Activated T-helper 1 cell treated with anti-CD3 and anti-CD28 coated beads, Interleukin-12 subunit alpha, Interleukin-12 subunit beta, Interleukin-2, Interleukin-4 antibody, amounts not matched to agents 30 ng/mL and 10 ng/mL and 1 ng/mL, durations not matched to agents 14 hours and 24 hours and 36 hours (primary cell): ENCODE data around the gene LRRC71. TPM values are rescaled to one million over a fixed set of nuclear protein-coding genes. Genes with fewer than 3 reads are reported as not detected.

Source experiments
- DNase-seq: peaks from one replicate; pipeline ENCODE4 v3.0.0; 2021; ENCODE audit warnings: low spot score
- H3K27ac Mint-ChIP-seq: one replicate; pipeline ENCODE4 v1.8.0; 2021; ENCODE audit warnings: mild to moderate bottlenecking, mixed read lengths
- H3K27me3 Mint-ChIP-seq: one replicate; pipeline ENCODE4 v1.8.0; 2022; ENCODE audit warnings: mild to moderate bottlenecking, moderate library complexity, mixed read lengths; ENCODE audit not compliant: insufficient read depth
- H3K36me3 Mint-ChIP-seq: one replicate; pipeline ENCODE4 v1.8.0; 2021; ENCODE audit warnings: low read depth, mixed read lengths
- H3K4me1 Mint-ChIP-seq: one replicate; pipeline ENCODE4 v1.8.0; 2021; ENCODE audit warnings: low read depth, mixed read lengths
- H3K4me3 Mint-ChIP-seq: one replicate; pipeline ENCODE4 v1.8.0; 2021; ENCODE audit warnings: mild to moderate bottlenecking, moderate library complexity, mixed read lengths
- H3K9me3 Mint-ChIP-seq: one replicate; pipeline ENCODE4 v1.8.0; 2021; ENCODE audit warnings: mixed read lengths
- intact Hi-C: fragments of 100-400 bp; cut with micrococcal nuclease; formaldehyde crosslinking; loops from one replicate; pipeline ENCODE4 v1.15.1; 2024
- total RNA-seq: library from RNA; stranded (reverse); gene quantifications from 2 replicates; pipeline ENCODE4 v1.2.3, GENCODE V29; 2022

Gene LRRC71
- total RNA-seq, 1 donor from 2014 or later = not detected

DNA sequence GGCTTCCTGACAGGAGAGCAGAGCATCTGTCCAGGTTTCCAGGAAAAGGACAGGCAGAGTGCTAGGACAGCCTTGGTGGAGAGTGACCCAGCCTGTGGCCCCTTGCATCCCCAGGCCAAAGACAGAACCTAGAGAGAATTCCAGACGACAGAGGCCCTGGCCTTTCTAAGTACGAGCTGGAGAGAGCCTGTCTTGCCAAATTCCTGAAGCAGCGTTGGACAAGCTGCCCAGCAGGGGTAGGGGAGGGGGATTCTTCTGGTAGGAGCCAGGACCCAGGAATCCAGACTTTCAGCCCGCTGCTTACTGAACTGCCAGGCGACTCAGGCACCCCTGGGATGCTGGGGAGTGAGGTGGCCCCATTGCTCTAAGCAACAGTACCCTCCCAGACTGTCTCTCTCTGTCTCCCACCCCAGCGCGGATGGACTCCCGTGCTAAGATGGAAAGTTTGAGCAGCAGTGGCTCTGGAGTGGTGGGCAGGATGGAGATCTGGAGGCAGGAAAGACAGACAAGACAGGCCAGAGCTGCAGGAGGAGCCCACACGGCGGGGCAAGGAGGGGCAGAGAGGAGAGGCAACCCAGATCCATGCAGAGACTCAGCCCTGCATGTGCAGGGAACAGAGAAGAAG, 35.8 kb upstream of the LRRC71 start:
- intact Hi-C loops = no loop called here
- H3K27ac Mint-ChIP-seq = no peak overlapping the region

GRCh38 chr1:156885314-156885713, 35.1 kb upstream of the LRRC71 start:
- Mint-ChIP-seq H3K4me1 (peaks cover 6% of the 10 kb centered on the region), H3K27me3 (peaks cover 29% of the 10 kb centered on the region), H3K4me3 (no peak overlapping the region), H3K36me3 (peaks cover 7% of the 10 kb centered on the region), H3K9me3 (no peaks in the 10 kb centered on the region), H3K27ac (no peak overlapping the region)
- no peak for DNase-seq
- intact Hi-C loops = no loop called here

More for the DNA sequence above, 35.8 kb upstream of the LRRC71 start:
- no peak for DNase-seq
- Mint-ChIP-seq H3K4me1 (peaks cover under 1% of the 10 kb centered on the region), H3K27me3 (peaks cover 26% of the 10 kb centered on the region), H3K4me3 (no peak overlapping the region), H3K36me3 (peaks cover 9% of the 10 kb centered on the region), H3K9me3 (no peaks in the 10 kb centered on the region)

GRCh38 chr1:156885880-156886355, 34.5 kb upstream of the LRRC71 start:
- no peak overlapping the region for H3K27ac Mint-ChIP-seq
- peaks cover 8% of the 10 kb centered on the region for H3K4me1 Mint-ChIP-seq
- DNase-seq = no peak
- peaks cover 7% of the 10 kb centered on the region for H3K36me3 Mint-ChIP-seq
- intact Hi-C loops = no loop called here
- H3K27me3 Mint-ChIP-seq = peaks cover 31% of the 10 kb centered on the region
- H3K4me3 Mint-ChIP-seq = no peak overlapping the region
- H3K9me3 Mint-ChIP-seq = no peaks in the 10 kb centered on the region

DNA sequence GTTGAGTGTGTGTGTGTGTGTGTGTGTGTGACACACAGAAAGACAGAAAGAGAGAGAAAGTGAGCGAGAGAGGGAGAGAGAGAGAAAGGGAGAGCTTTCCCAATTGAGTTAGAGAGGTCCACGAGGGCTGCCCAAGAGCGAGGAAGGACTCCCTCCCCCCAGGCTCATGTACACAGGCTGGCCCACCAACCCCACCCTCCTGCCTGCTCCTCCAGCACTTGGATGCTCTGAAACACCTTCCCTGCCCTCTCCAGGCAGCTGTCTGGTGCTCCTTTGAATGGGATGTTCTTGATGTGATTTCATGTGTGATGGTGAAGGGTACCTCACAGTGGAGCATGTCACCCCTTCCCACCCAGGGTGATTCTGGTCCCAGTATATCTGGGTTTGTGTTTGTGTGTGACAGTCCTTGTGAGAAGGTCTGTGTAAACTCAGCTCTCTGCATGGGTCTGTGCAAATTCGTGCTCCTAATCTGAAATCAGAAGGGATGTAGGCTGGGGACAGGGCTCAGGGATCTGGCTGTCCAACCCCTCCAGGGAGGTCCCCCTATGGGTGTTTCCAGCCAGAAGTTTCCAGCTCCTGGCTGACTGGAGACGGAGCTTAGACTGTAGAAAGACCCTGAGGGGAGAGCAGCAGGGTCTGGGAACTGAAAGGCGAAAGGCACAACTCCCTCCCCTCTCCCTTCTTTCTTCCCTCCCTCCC, 33.7 kb upstream of the LRRC71 start:
- H3K27ac Mint-ChIP-seq = no peak overlapping the region
- H3K36me3 Mint-ChIP-seq = peaks cover 7% of the 10 kb centered on the region
- intact Hi-C loops = no loop called here
- H3K4me1 Mint-ChIP-seq = peaks cover 8% of the 10 kb centered on the region
- H3K4me3 Mint-ChIP-seq = no peak overlapping the region
- DNase-seq = no peak
- H3K27me3 Mint-ChIP-seq = peaks cover 37% of the 10 kb centered on the region
- H3K9me3 Mint-ChIP-seq = no peaks in the 10 kb centered on the region

- peaks cover 7% of the 10 kb centered on the region for H3K36me3 Mint-ChIP-seq
- peaks cover 8% of the 10 kb centered on the region for H3K4me1 Mint-ChIP-seq
- no peak for DNase-seq
- intact Hi-C loops = no loop called here
- no peak overlapping the region for H3K4me3 Mint-ChIP-seq
- no peaks in the 10 kb centered on the region for H3K9me3 Mint-ChIP-seq
- H3K27ac Mint-ChIP-seq = no peak overlapping the region
- H3K27me3 Mint-ChIP-seq = peaks cover 39% of the 10 kb centered on the region
Measured at GRCh38 chr1:156887317-156887716, 33.1 kb upstream of the LRRC71 start.

DNA sequence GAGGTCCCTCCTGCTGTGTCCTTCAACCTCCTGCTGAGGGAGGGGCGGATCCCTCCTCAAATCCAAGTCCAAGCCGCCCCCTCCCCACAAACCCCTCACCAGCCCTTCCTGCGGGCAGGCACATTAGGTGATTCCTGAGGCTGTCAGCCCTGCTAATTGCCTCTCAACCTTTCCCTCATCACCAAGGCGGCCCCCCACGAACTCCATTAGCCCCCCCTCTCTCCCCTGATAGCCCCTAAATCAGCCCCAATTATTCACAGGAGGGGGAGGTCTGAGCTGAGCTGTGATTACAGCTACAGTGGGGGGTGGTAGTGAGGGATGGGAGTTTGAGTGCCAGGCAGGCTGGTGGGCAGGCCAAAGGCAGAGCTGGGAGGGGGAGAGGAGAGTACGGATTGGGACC, 32.7 kb upstream of the LRRC71 start:
- Mint-ChIP-seq H3K9me3 (no peaks in the 10 kb centered on the region), H3K27me3 (peaks cover 42% of the 10 kb centered on the region)
- intact Hi-C loops = no loop called here

DNA sequence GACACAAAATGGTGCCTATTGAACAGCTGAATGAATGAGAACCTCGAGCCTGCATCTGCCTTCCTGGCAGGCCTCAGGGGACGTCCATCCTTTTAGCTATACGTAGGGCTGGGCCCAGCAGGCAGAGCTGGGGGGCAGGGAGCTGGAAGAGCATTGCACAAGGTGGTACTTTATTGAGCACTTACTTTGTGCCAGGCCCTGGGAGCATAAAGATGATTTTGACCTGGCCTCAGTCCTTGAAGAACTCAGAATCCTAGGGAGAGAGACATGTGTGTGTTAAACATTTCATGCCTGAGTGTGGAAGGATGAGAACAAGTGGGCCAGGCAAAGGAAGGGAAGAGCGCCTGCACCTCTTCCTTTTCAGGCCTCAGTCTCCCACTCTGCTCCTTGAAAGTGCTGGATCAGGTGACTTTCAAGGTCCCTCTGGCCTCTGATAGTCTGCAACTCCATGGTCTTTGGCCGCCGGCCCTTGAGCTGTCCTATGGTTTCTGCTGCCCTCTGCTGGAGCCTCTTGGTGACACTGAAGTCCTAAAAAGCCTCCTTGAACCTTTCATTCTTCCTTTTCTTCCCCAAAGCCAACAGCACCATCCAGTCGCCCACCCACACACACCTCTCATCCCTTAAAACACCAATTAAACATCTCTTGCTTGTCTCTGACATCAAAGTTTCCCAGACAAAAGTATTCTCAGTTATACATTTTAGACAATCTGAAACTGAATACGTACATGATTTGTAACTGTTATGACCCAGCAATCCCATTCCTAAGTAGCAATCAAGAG, 30.4 kb upstream of the LRRC71 start:
- Mint-ChIP-seq H3K4me1 (peaks cover 8% of the 10 kb centered on the region), H3K27ac (no peak overlapping the region), H3K4me3 (no peak overlapping the region), H3K36me3 (peaks cover 3% of the 10 kb centered on the region), H3K27me3 (peaks cover 54% of the 10 kb centered on the region), H3K9me3 (no peaks in the 10 kb centered on the region)
- peak; percentile 35 for DNase-seq
- intact Hi-C loops = loop anchor here (1.0 kb wide), 6 partner anchors 30 to 201 kb away; partner anchors contain the start of genes NTRK1 and SH2D2A

More for the DNA sequence above, 32.7 kb upstream of the LRRC71 start:
- DNase-seq = no peak
- Mint-ChIP-seq H3K4me3 (no peak overlapping the region), H3K27ac (no peak overlapping the region), H3K36me3 (peaks cover 7% of the 10 kb centered on the region), H3K4me1 (peaks cover 8% of the 10 kb centered on the region)

- intact Hi-C loops = loop anchor here (1.0 to 2.0 kb wide), 3 partner anchors 35 to 154 kb away; no protein-coding TSS in a partner anchor
Measured at GRCh38 chr1:156892190-156893047, 28.0 kb upstream of the LRRC71 start.

GRCh38 chr1:156893048-156893953, 27.1 kb upstream of the LRRC71 start, which contains the start of gene PEAR1:
Gene PEAR1 (plus strand): TSS chr1:156893718. CDS start chr1:156903927, 10,209 bp downstream.
- no peaks in the 10 kb centered on the region for H3K9me3 Mint-ChIP-seq
- peak within 1 kb of the TSS; percentile 61 for H3K4me3 Mint-ChIP-seq
- peaks cover 3% of the 10 kb centered on the region for H3K36me3 Mint-ChIP-seq
- H3K27me3 Mint-ChIP-seq = peaks cover 56% of the 10 kb centered on the region
- intact Hi-C loops = loop anchor here (2.0 kb wide), 1 partner anchor 68 kb away; no protein-coding TSS in a partner anchor
- no peak within 1 kb of the TSS for H3K27ac Mint-ChIP-seq
- no peak for DNase-seq
- peaks cover 9% of the 10 kb centered on the region for H3K4me1 Mint-ChIP-seq

More at GRCh38 chr1:156892190-156893047, 28.0 kb upstream of the LRRC71 start:
- H3K27ac Mint-ChIP-seq = no peak overlapping the region
- peak; percentile 80 for DNase-seq
- no peaks in the 10 kb centered on the region for H3K9me3 Mint-ChIP-seq
- H3K4me3 Mint-ChIP-seq = peak overlapping the region; percentile 61
- H3K27me3 Mint-ChIP-seq = peaks cover 58% of the 10 kb centered on the region
- H3K36me3 Mint-ChIP-seq = peaks cover 3% of the 10 kb centered on the region
- peaks cover 8% of the 10 kb centered on the region for H3K4me1 Mint-ChIP-seq

- H3K9me3 Mint-ChIP-seq = no peaks in the 10 kb centered on the region
- peaks cover 14% of the 10 kb centered on the region for H3K4me1 Mint-ChIP-seq
- H3K4me3 Mint-ChIP-seq = peak overlapping the region; percentile 38
- peaks cover under 1% of the 10 kb centered on the region for H3K36me3 Mint-ChIP-seq
- peaks cover 55% of the 10 kb centered on the region for H3K27me3 Mint-ChIP-seq
- intact Hi-C loops = no loop called here
- DNase-seq = no peak
- H3K27ac Mint-ChIP-seq = no peak overlapping the region
Measured at GRCh38 chr1:156894001-156894400, 26.4 kb upstream of the LRRC71 start.

DNA sequence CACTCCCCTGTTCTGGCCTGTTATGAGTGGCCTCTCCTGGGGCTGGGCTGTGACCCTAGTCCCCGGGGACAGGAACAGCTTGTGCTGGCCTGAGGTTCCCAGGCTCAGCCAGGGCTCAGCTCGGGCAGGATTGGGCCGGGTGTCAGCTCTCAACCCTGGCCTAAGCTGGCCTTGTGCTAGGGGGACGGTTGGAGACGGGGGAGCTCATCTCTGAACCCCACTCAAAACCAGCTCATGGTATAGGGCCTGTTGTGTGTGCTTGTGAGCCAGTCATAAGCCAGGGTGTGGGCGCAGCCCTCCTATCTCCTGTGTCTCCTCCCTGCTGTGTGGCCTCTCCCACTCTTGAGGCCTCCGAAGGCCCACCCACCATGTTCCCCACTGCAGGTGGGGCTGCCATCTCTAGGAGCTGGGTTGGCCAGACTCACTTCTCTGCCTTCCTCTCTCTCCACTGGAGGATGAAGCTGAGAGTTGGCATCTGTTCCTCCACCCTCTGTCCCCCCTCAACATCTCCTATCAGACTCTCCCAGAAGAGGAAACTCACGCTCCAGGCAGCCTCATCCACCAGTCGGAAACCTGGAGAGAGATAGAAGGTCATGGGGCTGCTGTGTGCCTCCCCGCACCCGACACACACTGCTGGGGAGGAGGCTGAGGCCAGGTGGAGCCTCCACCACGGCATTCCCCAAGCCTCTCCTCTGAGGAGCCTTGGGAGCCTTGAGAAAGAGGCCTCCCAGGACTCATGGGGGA, 25.5 kb upstream of the LRRC71 start:
- Mint-ChIP-seq H3K27ac (no peak overlapping the region), H3K9me3 (no peaks in the 10 kb centered on the region), H3K27me3 (peaks cover 55% of the 10 kb centered on the region), H3K4me3 (no peak overlapping the region), H3K4me1 (peaks cover 12% of the 10 kb centered on the region), H3K36me3 (no peaks in the 10 kb centered on the region)
- DNase-seq = no peak
- intact Hi-C loops = no loop called here
